Calu3 (cell line): ENCODE results near the gene NFE2. TPM values are rescaled to one million over a fixed set of nuclear protein-coding genes. Genes with fewer than 3 reads are reported as not detected.
A peak's percentile ranks its signal among the peaks of the same experiment; 100 is the strongest.

ENCODE experiments used
- BruUV-seq: library from RNA; stranded (reverse); fragments of 400-500 nt; replicated peaks from 2 replicates; lab custom pipeline; 2021; lab: Mats Ljungman, UMichigan
- CTCF ChIA-PET: fragments of 300-600 bp; sonication (Branson Sonifier 250); formaldehyde crosslinking; loops from one replicate; lab custom pipeline; 2022; ENCODE audit warnings: antibody characterized with exemption; lab: Charles Lee
- DNase-seq: peaks from one replicate; pipeline ENCODE4 v3.0.0; 2022
- H3K27ac Mint-ChIP-seq: one replicate; pipeline ENCODE4 v1.8.0; 2022; ENCODE audit warnings: mixed read lengths; ENCODE audit not compliant: unreplicated experiment
- H3K27me3 Mint-ChIP-seq: one replicate; pipeline ENCODE4 v1.8.0; 2022; ENCODE audit warnings: mixed read lengths; ENCODE audit not compliant: unreplicated experiment
- H3K36me3 Mint-ChIP-seq: one replicate; pipeline ENCODE4 v1.8.0; 2022; ENCODE audit warnings: mild to moderate bottlenecking, moderate library complexity, mixed read lengths; ENCODE audit not compliant: insufficient read depth, unreplicated experiment
- H3K4me1 Mint-ChIP-seq: one replicate; pipeline ENCODE4 v1.8.0; 2022; ENCODE audit warnings: mild to moderate bottlenecking, low read depth, mixed read lengths; ENCODE audit not compliant: unreplicated experiment
- H3K4me3 Mint-ChIP-seq: one replicate; pipeline ENCODE4 v1.8.0; 2022; ENCODE audit warnings: mild to moderate bottlenecking, low read depth, moderate library complexity, mixed read lengths; ENCODE audit not compliant: unreplicated experiment
- H3K9me3 Mint-ChIP-seq: one replicate; pipeline ENCODE4 v1.8.0; 2022; ENCODE audit warnings: low read depth, mixed read lengths; ENCODE audit not compliant: unreplicated experiment
- intact Hi-C: fragments of 100-400 bp; cut with micrococcal nuclease; formaldehyde crosslinking; loops from one replicate; pipeline ENCODE4 v1.10.0; 2022; ENCODE audit not compliant: unreplicated experiment
- total RNA-seq: library from RNA; stranded (reverse); gene quantifications from 2 replicates; pipeline ENCODE4 v1.2.3, GENCODE V29; 2022
- TF ChIP-seq, protein P1 (sequence below): fragments of 200-600 bp; IDR thresholded peaks from one replicate; pipeline ENCODE4 v1.8.0; 2022; ENCODE audit warnings: antibody characterized with exemption; ENCODE audit not compliant: unreplicated experiment

Gene NFE2
- total RNA-seq, 1 experiment from 2014 or later = 0.80 TPM

DNA sequence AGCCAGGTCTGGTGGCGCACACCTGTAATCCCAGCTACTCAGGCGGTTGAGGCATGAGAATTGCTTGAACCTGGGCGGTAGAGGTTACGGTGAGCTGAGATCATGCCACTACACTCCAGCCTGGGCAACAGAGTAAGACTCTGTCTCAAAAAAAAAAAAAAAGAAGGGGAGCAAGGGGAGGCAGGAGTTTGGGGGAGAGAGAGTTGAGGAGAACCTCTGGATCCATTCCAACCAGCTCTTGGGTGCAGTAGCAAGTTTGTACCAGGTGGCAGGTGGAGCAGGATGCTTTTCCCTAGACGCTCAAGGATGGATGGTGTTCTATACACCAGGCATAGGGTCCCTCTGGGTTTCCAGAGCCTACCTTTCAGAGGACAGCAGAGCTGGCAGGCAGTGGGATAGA, 1.9 kb downstream of the NFE2 start:
- BruUV-seq = no TSS peak
- no peaks in the 10 kb centered on the region for H3K36me3 Mint-ChIP-seq
- no peak for DNase-seq
- CTCF ChIA-PET = interaction anchor here (1.2 to 1.5 kb wide), 5 partner anchors 8 to 60 kb away, joined by 3 to 5 read pairs (median 3); partner anchors contain the start of genes CBX5 and COPZ1
- no peaks in the 10 kb centered on the region for H3K9me3 Mint-ChIP-seq
- TF ChIP-seq, protein P1, sequence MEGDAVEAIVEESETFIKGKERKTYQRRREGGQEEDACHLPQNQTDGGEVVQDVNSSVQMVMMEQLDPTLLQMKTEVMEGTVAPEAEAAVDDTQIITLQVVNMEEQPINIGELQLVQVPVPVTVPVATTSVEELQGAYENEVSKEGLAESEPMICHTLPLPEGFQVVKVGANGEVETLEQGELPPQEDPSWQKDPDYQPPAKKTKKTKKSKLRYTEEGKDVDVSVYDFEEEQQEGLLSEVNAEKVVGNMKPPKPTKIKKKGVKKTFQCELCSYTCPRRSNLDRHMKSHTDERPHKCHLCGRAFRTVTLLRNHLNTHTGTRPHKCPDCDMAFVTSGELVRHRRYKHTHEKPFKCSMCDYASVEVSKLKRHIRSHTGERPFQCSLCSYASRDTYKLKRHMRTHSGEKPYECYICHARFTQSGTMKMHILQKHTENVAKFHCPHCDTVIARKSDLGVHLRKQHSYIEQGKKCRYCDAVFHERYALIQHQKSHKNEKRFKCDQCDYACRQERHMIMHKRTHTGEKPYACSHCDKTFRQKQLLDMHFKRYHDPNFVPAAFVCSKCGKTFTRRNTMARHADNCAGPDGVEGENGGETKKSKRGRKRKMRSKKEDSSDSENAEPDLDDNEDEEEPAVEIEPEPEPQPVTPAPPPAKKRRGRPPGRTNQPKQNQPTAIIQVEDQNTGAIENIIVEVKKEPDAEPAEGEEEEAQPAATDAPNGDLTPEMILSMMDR = no peak
- intact Hi-C loops = no loop called here
- no peak overlapping the region for H3K4me3 Mint-ChIP-seq
- no peak overlapping the region for H3K27ac Mint-ChIP-seq
- H3K27me3 Mint-ChIP-seq = peaks cover 21% of the 10 kb centered on the region
- H3K4me1 Mint-ChIP-seq = peaks cover 47% of the 10 kb centered on the region

DNA sequence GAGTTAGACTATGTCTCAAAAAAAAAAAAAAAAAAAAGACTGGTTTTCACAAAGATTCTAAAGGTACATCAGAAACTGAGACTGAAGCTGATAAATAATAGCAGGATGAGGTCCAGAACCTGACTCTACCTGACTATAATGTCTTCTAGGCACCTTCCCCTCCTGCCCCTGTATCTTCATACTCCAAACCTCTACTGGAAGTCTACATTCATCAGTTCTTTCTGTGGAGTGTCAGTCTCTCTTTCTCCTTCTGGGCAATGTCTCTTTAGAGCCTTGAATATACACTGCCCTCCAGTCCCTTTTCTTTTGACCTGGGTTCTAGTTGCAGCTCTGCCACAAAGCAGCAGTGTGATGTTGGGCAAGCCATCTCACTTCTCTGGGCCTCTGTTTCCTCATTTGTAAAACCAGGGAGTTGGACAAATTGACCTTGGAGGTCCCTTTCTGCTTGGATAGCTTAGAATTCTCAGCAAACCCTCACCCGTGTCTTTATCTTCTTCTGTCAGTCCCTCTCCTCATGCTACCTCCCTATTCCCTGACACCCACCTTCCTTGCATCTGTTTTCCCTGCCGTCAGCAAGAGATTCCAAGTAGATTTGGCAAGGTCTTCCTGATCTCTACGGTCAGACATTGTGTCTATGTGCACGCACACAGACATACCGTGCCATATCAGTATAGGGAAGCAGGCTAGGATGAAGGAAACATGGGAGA, 4.3 kb downstream of the NFE2 start:
- H3K27me3 Mint-ChIP-seq = peaks cover 21% of the 10 kb centered on the region
- H3K4me1 Mint-ChIP-seq = peaks cover 30% of the 10 kb centered on the region
- DNase-seq = no peak
- no TSS peak for BruUV-seq
- H3K4me3 Mint-ChIP-seq = no peak overlapping the region
- H3K9me3 Mint-ChIP-seq = no peaks in the 10 kb centered on the region
- CTCF ChIA-PET = interaction anchor here (1.4 to 5.6 kb wide), 2 partner anchors 10 to 28 kb away, joined by 4 to 37 read pairs; partner anchors contain the start of gene COPZ1
- H3K27ac Mint-ChIP-seq = no peak overlapping the region
- H3K36me3 Mint-ChIP-seq = no peaks in the 10 kb centered on the region
- intact Hi-C loops = no loop called here
- TF ChIP-seq, protein P1 = no peak

DNA sequence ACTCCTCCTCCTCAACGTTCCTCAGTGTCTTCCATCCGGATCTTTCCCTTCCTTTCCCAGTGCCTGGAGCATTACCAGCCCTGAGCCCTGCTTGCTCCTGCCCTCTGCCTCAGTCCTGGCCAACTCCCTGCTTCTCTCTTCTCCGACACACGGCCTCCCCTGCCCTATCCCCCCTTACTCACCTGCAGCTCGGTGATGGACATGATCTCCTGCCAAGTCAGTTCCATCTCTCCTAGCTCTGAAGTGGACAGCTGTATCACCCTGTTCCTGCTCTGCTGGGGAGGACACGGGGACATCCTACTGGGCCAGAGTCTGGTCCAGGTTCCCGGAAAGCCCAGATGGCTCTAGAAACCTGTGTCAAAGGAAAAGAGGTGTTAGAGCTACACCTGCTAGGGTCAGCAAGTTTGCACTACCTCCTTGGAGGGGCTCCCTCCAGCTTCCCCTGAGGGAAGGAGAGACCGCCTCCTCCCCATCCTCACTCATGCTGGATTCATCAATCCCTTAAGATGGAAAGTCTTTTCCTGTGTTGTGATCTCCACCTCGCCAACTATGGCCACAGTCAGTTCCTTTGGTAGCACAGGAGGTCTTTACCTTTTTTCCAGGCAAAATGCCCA, 5.8 kb downstream of the NFE2 start:
- Mint-ChIP-seq H3K9me3 (no peaks in the 10 kb centered on the region), H3K27me3 (peaks cover 14% of the 10 kb centered on the region), H3K36me3 (no peaks in the 10 kb centered on the region), H3K27ac (peak overlapping the region; percentile 40), H3K4me1 (peaks cover 17% of the 10 kb centered on the region), H3K4me3 (no peak overlapping the region)
- CTCF ChIA-PET = interaction anchor here (1.0 to 5.6 kb wide), 3 partner anchors 15 to 64 kb away, joined by 3 to 37 read pairs (median 13); partner anchors contain the start of gene COPZ1
- no TSS peak for BruUV-seq
- TF ChIP-seq, protein P1 = no peak
- intact Hi-C loops = loop anchor here (1.0 kb wide), 2 partner anchors 29 to 66 kb away; no protein-coding TSS in a partner anchor
- DNase-seq = no peak

DNA sequence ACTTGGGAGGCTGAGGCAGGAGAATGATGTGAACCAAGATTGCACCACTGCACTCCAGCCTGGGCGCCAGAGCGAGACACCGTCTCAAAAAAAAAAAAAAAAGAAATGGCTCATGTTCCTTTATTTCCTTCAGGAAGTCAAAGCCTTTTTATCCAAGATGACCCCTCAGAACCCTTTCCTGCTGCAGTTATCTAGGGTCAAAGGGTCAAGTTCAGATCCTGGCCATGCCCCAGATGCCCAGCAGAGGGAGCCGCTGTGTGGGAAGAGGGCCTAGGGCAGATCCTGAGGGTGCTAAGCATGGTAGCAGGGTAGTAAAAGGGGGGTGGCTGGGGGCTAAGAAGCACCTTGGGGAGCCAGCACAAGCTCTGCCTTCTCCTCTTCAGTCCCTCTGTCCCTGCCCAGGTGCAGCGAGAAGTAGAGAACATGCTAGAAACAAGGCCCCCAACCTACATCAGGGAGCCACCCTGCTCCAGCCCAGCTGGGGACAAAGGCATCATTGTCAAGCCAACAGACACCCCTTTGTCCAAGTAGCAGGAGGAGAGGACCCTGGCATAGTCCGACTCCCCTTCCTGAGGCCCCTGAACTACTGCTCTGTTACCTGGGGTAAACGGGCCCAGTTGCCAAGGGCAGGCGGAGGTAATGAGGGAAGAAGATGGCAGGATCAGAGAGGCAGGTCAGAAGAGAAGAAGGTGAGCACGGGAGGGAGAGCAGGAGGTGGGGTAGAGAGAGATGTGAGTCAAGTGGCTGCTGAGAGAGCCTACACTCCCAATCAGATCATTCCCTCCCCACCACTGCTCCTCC, 6.5 kb downstream of the NFE2 start:
- DNase-seq = peak; percentile 77
- intact Hi-C loops = loop anchor here (1.0 kb wide), 2 partner anchors 30 to 67 kb away; no protein-coding TSS in a partner anchor
- Mint-ChIP-seq H3K36me3 (peaks cover 5% of the 10 kb centered on the region), H3K9me3 (no peaks in the 10 kb centered on the region), H3K4me1 (peaks cover 10% of the 10 kb centered on the region), H3K4me3 (no peak overlapping the region), H3K27ac (peak overlapping the region; percentile 40), H3K27me3 (peaks cover 7% of the 10 kb centered on the region)
- TF ChIP-seq, protein P1 = peak; percentile 92
- no TSS peak for BruUV-seq
- CTCF ChIA-PET = interaction anchor here (0.7 to 5.6 kb wide), 7 partner anchors 15 to 1767 kb away, joined by 3 to 37 read pairs (median 4); partner anchors contain the start of gene COPZ1
